GM12864 (cell line): Measurements from ENCODE around the gene ADGRG1.
"Not testable (repeated sequence)": the region's sequence is repeated elsewhere in the genome, so short reads cannot be mapped to it uniquely, and the experiment has no call there.

Experiments
- DNase-seq: peaks from one replicate; pipeline ENCODE4 v3.0.0-alpha.2; 2011; ENCODE audit warnings: low read depth
- H3K4me3 ChIP-seq: 2 replicates; pipeline ENCODE4 v1.5.1; 2011; ENCODE audit warnings: mild to moderate bottlenecking, low read depth, low read length, control low read depth
- TF ChIP-seq, protein P1 (sequence below): IDR thresholded peaks from 2 replicates; pipeline ENCODE4 v1.5.1; 2011; ENCODE audit warnings: low read depth, mild to moderate bottlenecking, moderate library complexity, low read length, control low read depth, inconsistent platforms; ENCODE audit errors: missing control alignments

Gene ADGRG1

DNA sequence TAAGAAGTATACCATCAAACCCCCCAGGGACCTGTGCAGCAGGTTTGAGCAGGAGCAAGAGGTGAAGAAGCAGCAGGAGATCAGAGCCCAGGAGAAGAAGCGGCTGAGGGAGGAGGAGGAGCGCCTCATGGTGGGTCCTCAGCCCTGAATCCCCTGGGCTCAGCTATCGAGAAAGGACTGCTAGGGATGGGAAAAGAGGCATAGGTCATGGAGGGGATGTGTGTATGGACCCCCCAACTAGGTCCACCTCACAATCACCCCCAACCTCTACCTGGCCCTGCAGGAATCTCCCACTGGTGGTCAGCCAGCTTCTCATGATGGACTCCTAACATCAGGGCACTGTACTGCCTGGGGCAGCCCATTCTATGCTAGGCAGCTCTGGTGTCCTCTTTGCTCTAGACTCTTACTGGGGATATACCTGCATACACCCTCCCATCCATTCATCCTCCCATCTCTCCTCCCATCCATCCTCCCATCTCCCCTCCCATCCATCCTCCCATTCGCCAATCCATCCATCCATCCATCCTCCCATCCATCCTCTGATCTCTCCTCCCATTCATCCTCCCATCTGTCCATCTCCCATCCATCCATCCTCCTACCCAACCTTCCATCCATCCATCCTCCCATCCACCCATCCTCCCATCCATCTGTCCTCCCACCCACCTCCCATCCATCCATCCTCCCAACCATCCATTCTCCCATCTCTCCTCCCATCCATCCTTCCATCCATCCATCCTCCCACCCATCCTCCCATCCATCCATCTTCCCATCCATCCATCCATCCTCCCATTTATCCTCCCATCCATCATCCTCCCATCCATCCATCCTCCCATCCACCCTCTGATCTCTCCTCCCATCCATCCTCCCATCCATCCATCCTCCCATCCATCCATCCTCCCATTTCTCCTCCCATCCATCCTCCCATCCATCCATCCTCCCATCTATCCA, 76.7 kb downstream of the ADGRG1 start:
- no peak for DNase-seq
- no peak overlapping the region for H3K4me3 ChIP-seq
- TF ChIP-seq, protein P1, sequence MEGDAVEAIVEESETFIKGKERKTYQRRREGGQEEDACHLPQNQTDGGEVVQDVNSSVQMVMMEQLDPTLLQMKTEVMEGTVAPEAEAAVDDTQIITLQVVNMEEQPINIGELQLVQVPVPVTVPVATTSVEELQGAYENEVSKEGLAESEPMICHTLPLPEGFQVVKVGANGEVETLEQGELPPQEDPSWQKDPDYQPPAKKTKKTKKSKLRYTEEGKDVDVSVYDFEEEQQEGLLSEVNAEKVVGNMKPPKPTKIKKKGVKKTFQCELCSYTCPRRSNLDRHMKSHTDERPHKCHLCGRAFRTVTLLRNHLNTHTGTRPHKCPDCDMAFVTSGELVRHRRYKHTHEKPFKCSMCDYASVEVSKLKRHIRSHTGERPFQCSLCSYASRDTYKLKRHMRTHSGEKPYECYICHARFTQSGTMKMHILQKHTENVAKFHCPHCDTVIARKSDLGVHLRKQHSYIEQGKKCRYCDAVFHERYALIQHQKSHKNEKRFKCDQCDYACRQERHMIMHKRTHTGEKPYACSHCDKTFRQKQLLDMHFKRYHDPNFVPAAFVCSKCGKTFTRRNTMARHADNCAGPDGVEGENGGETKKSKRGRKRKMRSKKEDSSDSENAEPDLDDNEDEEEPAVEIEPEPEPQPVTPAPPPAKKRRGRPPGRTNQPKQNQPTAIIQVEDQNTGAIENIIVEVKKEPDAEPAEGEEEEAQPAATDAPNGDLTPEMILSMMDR, result no peak

GRCh38 chr16:57706717-57707116, 78.3 kb downstream of the ADGRG1 start:
- no peak overlapping the region for H3K4me3 ChIP-seq
- TF ChIP-seq, protein P1, result no peak
- DNase-seq, result no peak

GRCh38 chr16:57707331-57707730, 78.9 kb downstream of the ADGRG1 start:
- TF ChIP-seq, protein P1, result no peak
- no peak overlapping the region for H3K4me3 ChIP-seq
- DNase-seq, result no peak

DNA sequence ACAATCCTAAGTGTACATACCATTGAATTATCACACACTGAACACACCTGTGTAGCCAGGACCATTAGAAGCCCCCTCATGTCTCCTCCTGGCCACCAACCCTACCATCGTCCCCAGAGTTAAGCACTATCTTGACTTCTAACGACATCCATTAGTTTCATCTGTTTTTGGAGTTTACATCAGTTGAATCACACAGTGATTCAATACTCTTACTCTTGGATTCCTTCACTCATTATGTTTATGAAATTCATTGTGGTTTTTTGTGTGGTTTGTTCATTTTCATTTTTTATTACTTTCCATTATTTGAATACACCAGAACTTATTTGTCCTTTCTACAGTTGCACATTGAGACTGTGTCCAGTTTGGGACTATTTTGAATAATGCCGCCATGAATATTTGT, 79.7 kb downstream of the ADGRG1 start:
- H3K4me3 ChIP-seq, result no peak overlapping the region
- TF ChIP-seq, protein P1, result no peak
- DNase-seq, result no peak

GRCh38 chr16:57709663-57710062, 81.2 kb downstream of the ADGRG1 start:
- TF ChIP-seq, protein P1, result no peak
- no peak for DNase-seq
- no peak overlapping the region for H3K4me3 ChIP-seq

DNA sequence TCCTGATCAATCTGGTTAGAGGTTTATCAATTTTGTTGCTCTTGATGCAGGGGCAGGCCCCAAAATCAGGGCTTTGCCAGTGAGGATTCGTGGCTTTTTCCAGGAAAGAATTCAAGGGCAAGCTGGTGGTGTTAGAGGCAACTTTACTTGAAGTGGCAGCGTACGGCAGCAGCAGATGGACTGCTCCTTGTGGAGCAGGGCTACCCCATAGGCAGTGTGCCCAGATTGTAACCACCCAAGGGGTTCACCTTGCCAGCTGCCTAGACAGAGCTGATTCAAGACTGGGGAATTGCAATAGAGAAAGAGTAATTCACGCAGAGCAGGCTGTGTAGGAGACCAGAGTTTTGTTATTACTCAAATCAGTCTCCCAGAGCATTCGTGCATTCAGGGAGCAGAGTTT, 82.9 kb downstream of the ADGRG1 start:
- no peak for DNase-seq
- TF ChIP-seq, protein P1, result no peak
- no peak overlapping the region for H3K4me3 ChIP-seq

DNA sequence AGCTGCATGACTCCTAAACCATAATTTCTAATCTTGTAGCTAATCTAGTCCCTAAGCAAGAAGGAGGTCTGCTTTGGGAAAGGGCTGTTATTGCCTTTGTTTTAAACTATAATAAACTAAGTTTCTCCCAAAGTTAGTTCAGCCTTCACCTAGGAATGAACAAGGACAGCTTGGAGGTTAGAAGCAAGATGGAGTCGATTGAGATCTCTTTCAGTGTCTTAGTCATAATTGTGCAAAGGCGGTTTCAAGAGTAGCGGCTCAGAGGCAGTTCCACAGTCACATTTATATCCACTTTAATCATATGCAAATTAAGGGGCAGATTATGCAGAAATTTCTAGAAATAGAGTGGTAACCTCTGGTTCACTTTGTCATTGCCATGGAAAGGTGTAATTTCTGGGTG, 83.6 kb downstream of the ADGRG1 start:
- no peak for DNase-seq
- TF ChIP-seq, protein P1, result no peak
- H3K4me3 ChIP-seq, result no peak overlapping the region

DNA sequence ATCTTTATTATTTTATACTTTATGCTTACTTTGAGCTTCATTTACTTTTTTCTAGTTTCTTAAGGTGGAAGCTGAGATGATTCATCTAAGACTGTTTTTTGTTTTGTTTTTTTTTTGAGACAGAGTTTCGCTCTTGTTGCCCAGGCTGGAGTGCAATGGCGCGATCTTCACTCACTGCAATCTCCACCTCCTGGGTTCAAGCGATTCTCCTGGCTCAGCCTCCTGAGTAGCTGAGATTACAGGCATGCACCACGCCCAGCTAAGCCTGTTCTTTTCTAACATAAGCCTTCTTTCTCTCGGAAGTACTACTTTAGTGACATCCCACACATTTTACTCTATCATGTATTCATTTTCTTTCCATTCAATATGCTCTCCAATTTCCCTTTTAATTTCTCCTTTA, 84.1 kb downstream of the ADGRG1 start:
- H3K4me3 ChIP-seq, DNase-seq: not testable (repeated sequence)
